A172 (cell line): ENCODE data around the gene OBP2A. TPM values are rescaled to one million over a fixed set of nuclear protein-coding genes. Genes with fewer than 3 reads are reported as not detected.
"Not testable (repeated sequence)": the region's sequence is repeated elsewhere in the genome, so short reads cannot be mapped to it uniquely, and the experiment has no call there.

Source experiments
- DNase-seq: peaks from one replicate; pipeline ENCODE4 v3.0.0-alpha.2; 2015; ENCODE audit warnings: low spot score
- total RNA-seq: library from RNA; depleted of rRNA; stranded (reverse); fragments of >200 nt; shearing (Covaris generic); gene quantifications from 2 replicates; pipeline ENCODE4 v1.2.3, GENCODE V29; 2014

The OBP2A gene
- total RNA-seq, 1 experiment from 2014 or later: not detected

- no peak for DNase-seq
These were observed 19.0 kb upstream of the OBP2A start for GRCh38 chr9:135526730-135527571.

- not testable (repeated sequence) for DNase-seq
These were observed 17.0 kb upstream of the OBP2A start for GRCh38 chr9:135528842-135529435.

- no peak for DNase-seq
These were observed 15.8 kb upstream of the OBP2A start for GRCh38 chr9:135530146-135530545.

GRCh38 chr9:135531096-135531495 is 14.8 kb upstream of the OBP2A start:
- no peak for DNase-seq

- DNase-seq: no peak
These were observed 12.8 kb upstream of the OBP2A start for GRCh38 chr9:135533113-135533512.

- DNase-seq: no peak
These were observed 12.3 kb upstream of the OBP2A start for GRCh38 chr9:135533674-135534073.

- DNase-seq: not testable (repeated sequence)
These were observed 11.7 kb upstream of the OBP2A start for GRCh38 chr9:135534192-135534711.

- DNase-seq: not testable (repeated sequence)
These were observed 11.1 kb upstream of the OBP2A start for GRCh38 chr9:135534826-135535225.

- not testable (repeated sequence) for DNase-seq
These were observed 10.3 kb upstream of the OBP2A start for GRCh38 chr9:135535631-135536030.

GRCh38 chr9:135536216-135536615 is 9.7 kb upstream of the OBP2A start:
- peak; percentile 53 for DNase-seq

GRCh38 chr9:135543262-135543894 is 2.5 kb upstream of the OBP2A start:
- DNase-seq: peak; percentile 80

GRCh38 chr9:135544981-135545635 is 818 bp upstream of the OBP2A start:
- DNase-seq: no peak

GRCh38 chr9:135546792-135547617 is 1.1 kb downstream of the OBP2A start:
- not testable (repeated sequence) for DNase-seq

GRCh38 chr9:135547756-135548736 is 2.1 kb downstream of the OBP2A start:
- DNase-seq: no peak

- DNase-seq: not testable (repeated sequence)
These were observed 3.8 kb downstream of the OBP2A start for GRCh38 chr9:135549478-135550343.

- no peak for DNase-seq
These were observed 4.5 kb downstream of the OBP2A start for GRCh38 chr9:135550344-135550918.

GRCh38 chr9:135551031-135551430 is 5.1 kb downstream of the OBP2A start:
- DNase-seq: no peak

GRCh38 chr9:135551456-135551855 is 5.5 kb downstream of the OBP2A start:
- no peak for DNase-seq
